GM10847 (cell line): ENCODE results near the gene PTPN18.

ENCODE experiments used
- POLR2A ChIP-seq: IDR thresholded peaks from 2 replicates; pipeline ENCODE4 v1.6.1; 2011; ENCODE audit not compliant: insufficient read length; ENCODE audit errors: extremely low read depth

PTPN18 gene

GRCh38 chr2:130336877-130337734, 18.8 kb upstream of the PTPN18 start:
- TF ChIP-seq POLR2A, result peak; percentile 33

GRCh38 chr2:130337735-130338325, 18.0 kb upstream of the PTPN18 start:
- TF ChIP-seq POLR2A, result no peak

- no peak for TF ChIP-seq POLR2A
Observed at GRCh38 chr2:130338793-130339345, 17.0 kb upstream of the PTPN18 start.

- no peak for TF ChIP-seq POLR2A
Observed at GRCh38 chr2:130339885-130340745, 15.7 kb upstream of the PTPN18 start.

- no peak for TF ChIP-seq POLR2A
Observed at GRCh38 chr2:130341562-130342019, 14.3 kb upstream of the PTPN18 start.

GRCh38 chr2:130342020-130342532, 13.8 kb upstream of the PTPN18 start:
- TF ChIP-seq POLR2A, result peak; percentile 31

GRCh38 chr2:130342533-130343275, 13.2 kb upstream of the PTPN18 start, which contains the start of gene IMP4:
Gene IMP4 (plus strand): TSS chr2:130342897. CDS start chr2:130342933, 36 bp downstream.
- TF ChIP-seq POLR2A, result peak; percentile 49

- no peak for TF ChIP-seq POLR2A
Observed at GRCh38 chr2:130344578-130344977, 11.3 kb upstream of the PTPN18 start.

- TF ChIP-seq POLR2A, result no peak
Observed at GRCh38 chr2:130345091-130345490, 10.8 kb upstream of the PTPN18 start.

GRCh38 chr2:130345611-130346010, 10.2 kb upstream of the PTPN18 start:
- TF ChIP-seq POLR2A, result no peak

GRCh38 chr2:130346041-130346740, 9.7 kb upstream of the PTPN18 start:
- no peak for TF ChIP-seq POLR2A

- no peak for TF ChIP-seq POLR2A
Observed at GRCh38 chr2:130346741-130347066, 9.2 kb upstream of the PTPN18 start.

- TF ChIP-seq POLR2A, result no peak
Observed at GRCh38 chr2:130347220-130347925, 8.5 kb upstream of the PTPN18 start.
